GM12892 (cell line): Measurements from ENCODE around the gene GTPBP10.

Source experiments
- POLR2A ChIP-seq: IDR thresholded peaks from 2 replicates; pipeline ENCODE4 v1.6.1; 2011; ENCODE audit warnings: low read depth, low read length, control low read depth
- TAF1 ChIP-seq: IDR thresholded peaks from 2 replicates; pipeline ENCODE4 v1.6.1; 2011; ENCODE audit warnings: low read depth, mild to moderate bottlenecking, control low read depth, low read length, borderline replicate concordance

DNA sequence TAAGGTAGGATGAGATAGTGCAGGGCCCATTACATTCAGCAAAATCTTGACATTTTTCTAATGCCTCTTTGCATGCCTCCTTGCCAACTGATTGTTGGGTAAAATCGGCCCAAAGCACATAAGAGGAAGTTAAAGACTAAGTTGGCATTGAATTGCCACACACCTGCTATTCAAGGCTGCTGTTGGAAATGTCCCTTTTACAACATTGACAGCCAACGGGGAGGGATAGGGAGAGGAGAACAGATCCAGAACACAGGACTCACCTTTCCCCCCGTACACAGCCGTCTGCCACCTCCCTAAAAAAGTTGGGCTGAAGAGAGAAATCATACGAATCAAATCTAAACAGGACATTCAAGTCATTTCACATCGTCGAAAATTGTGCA lies 26.1 kb upstream of the GTPBP10 start:
- no peak for TF ChIP-seq POLR2A
- TF ChIP-seq TAF1: no peak
